ENCODE measurements around the gene PCK2. TPM values are rescaled to one million over a fixed set of nuclear protein-coding genes. Genes with fewer than 3 reads are reported as not detected.
A peak's percentile ranks its signal among the peaks of the same experiment; 100 is the strongest.

The PCK2 gene
- total RNA-seq, 2 donors from 2014 or later: 11.4 to 16.9 TPM

DNA sequence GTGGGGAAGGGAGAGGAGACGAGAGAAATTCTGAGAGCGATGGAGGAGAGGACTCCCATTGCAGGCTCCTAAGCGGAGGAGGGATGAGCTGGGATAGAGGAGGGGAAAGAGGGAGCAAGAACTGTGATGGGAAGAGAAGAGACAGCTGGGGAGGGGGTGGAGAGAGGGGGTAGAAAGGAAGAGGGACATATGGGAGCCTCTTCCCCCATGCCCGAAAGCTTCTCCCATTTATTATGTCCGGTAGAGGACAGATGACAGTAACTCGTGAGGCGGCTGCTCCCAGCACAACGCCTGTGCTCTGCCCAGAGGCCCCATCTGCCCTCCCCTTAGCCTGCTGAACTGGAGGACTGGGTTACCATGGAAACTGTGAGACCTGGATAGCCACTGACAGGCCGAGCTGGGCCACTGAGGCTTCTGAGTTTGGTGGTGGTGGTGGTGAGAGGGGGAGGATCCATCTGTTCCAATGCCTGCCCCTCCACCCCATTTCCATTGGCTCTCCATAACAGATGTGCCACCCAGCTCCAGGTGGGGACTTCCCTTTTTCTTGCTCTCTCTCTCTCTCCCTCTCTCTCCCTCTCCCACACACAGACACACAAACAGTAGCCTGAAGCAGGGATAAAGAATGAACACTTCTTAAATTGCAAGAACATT is 14.5 kb upstream of the PCK2 start:
- H3K4me1 ChIP-seq (ENCODE audit: control insufficient read depth in 1 of 2, low read depth in 2 of 2): peaks cover 0 to 16% of the 10 kb centered on the region in 2 donors
- H3K4me3 ChIP-seq: no peak overlapping the region
- H3K27me3 ChIP-seq (replicated peaks; ENCODE audit: insufficient read depth): no peaks in the 10 kb centered on the region
- no peak overlapping the region for H3K27ac ChIP-seq
- ATAC-seq (ENCODE audit: insufficient number of reproducible peaks, low FRiP score, low read depth): no peak
- TF ChIP-seq, protein P1, sequence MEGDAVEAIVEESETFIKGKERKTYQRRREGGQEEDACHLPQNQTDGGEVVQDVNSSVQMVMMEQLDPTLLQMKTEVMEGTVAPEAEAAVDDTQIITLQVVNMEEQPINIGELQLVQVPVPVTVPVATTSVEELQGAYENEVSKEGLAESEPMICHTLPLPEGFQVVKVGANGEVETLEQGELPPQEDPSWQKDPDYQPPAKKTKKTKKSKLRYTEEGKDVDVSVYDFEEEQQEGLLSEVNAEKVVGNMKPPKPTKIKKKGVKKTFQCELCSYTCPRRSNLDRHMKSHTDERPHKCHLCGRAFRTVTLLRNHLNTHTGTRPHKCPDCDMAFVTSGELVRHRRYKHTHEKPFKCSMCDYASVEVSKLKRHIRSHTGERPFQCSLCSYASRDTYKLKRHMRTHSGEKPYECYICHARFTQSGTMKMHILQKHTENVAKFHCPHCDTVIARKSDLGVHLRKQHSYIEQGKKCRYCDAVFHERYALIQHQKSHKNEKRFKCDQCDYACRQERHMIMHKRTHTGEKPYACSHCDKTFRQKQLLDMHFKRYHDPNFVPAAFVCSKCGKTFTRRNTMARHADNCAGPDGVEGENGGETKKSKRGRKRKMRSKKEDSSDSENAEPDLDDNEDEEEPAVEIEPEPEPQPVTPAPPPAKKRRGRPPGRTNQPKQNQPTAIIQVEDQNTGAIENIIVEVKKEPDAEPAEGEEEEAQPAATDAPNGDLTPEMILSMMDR (IDR thresholded peaks at IDR 0.05): no peak
- no peak for DNase-seq (ENCODE audit: low spot score)
- H3K9me3 ChIP-seq: no peaks in the 10 kb centered on the region
- no peaks in the 10 kb centered on the region for H3K36me3 ChIP-seq

DNA sequence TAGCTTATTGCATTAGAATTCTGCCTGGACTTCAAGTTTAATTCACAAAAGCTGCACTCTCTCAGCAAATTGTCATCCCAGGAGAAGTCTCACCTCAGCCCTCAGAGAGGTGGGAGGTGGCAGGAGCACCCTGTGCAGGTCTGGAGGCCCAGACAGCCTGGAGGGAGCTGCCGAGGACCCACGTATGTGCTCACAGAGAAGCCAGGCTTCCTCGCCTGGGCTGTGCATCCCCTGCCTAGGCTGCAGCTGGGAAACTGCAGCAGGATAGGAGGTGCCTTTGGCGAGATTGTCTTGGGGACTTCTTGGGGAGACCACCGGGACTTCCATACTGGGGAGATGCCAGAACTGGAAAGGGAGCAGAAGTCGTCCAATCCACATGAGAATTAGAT is 14.0 kb upstream of the PCK2 start:
- ATAC-seq (ENCODE audit: insufficient number of reproducible peaks, low FRiP score, low read depth) (no peak), DNase-seq (ENCODE audit: low spot score) (no peak)
- Histone ChIP-seq H3K36me3 (no peaks in the 10 kb centered on the region), H3K9me3 (no peaks in the 10 kb centered on the region), H3K27ac (no peak overlapping the region), H3K4me1 (ENCODE audit: control insufficient read depth in 1 of 2, low read depth in 2 of 2) (peaks cover 0 to 16% of the 10 kb centered on the region in 2 donors), H3K27me3 (replicated peaks; ENCODE audit: insufficient read depth) (no peaks in the 10 kb centered on the region), H3K4me3 (no peak overlapping the region)
- TF ChIP-seq, protein P1 (IDR thresholded peaks at IDR 0.05): no peak

DNA sequence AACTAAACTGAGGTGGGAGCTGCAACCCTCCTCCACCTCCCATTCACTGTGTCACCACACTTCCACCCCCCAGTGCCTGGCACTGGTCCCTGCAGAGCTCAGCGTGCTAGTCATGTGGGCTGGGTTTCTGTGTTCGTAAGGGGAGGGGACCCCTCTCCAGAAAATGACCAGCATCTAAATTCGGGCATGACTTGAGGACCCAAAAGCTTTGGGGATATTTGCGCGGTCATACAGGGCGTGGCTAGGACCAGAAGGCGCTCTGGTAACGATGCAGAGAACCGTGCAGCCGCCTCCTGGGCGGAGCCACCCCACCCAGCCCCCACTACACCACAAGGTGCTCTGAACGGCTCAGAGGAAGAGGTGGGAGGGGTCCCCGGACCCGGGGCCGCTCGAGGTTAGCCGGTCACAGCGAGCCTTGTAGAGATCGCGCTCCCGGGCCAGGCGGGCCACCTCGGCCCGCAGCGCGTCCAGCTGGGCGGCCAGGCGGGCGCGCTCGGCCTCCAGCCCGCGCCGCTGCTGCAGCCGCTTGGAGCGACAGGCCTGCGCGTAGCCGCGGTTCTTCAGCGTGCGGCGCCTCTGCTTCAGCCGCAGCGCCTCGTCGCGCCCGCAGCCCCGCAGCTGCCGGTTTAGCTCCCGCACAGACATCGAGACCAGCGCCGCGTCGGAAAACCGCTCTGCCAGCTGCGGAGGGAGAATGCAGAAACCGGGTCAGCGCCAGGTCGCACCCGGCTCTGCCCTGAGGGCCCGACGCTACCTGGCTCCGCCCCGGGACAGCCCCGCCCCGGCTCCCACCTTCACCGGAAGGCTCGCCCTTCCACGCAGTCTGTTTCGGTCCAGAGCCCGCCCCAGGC is 13.0 kb upstream of the PCK2 start:
- TF ChIP-seq, protein P1 (IDR thresholded peaks at IDR 0.05): no peak
- peaks cover 0 to 16% of the 10 kb centered on the region in 2 donors for H3K4me1 ChIP-seq (ENCODE audit: control insufficient read depth in 1 of 2, low read depth in 2 of 2)
- no peak for DNase-seq (ENCODE audit: low spot score)
- H3K4me3 ChIP-seq: peak overlapping the region; percentile 67
- ATAC-seq (ENCODE audit: insufficient number of reproducible peaks, low FRiP score, low read depth): no peak
- no peaks in the 10 kb centered on the region for H3K27me3 ChIP-seq (replicated peaks; ENCODE audit: insufficient read depth)
- no peak overlapping the region for H3K27ac ChIP-seq
- no peaks in the 10 kb centered on the region for H3K9me3 ChIP-seq
- no peaks in the 10 kb centered on the region for H3K36me3 ChIP-seq

DNA sequence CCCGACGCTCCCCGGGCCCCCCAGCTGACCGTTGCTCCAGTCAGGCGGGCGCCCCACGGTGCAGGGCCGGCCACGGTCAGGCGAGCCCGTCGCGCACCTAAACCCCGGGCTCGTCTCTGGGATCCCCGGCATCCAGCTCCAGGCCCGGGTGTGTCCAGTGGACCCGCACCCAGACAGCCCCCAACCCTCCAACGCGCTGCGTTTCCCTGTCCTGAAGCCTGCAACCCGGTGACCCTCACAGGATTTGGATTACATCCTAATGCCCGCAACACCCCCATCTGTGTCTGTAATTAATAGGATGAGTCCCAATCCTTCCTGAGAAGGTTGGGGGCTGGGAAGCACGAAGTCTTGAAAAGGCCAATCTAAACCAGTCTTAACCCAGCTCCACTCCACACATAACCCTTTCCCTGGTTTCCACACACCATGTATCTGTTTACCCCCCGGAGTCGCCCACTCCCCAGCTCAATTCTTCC is 12.3 kb upstream of the PCK2 start:
- peaks cover 0 to 16% of the 10 kb centered on the region in 2 donors for H3K4me1 ChIP-seq (ENCODE audit: control insufficient read depth in 1 of 2, low read depth in 2 of 2)
- ATAC-seq (ENCODE audit: insufficient number of reproducible peaks, low FRiP score, low read depth) (no peak), DNase-seq (ENCODE audit: low spot score) (no peak)
- H3K27ac ChIP-seq: no peak overlapping the region
- H3K9me3 ChIP-seq: no peaks in the 10 kb centered on the region
- TF ChIP-seq, protein P1 (IDR thresholded peaks at IDR 0.05): no peak
- no peaks in the 10 kb centered on the region for H3K36me3 ChIP-seq
- peak overlapping the region; percentile 67 for H3K4me3 ChIP-seq
- H3K27me3 ChIP-seq (replicated peaks; ENCODE audit: insufficient read depth): no peaks in the 10 kb centered on the region

DNA sequence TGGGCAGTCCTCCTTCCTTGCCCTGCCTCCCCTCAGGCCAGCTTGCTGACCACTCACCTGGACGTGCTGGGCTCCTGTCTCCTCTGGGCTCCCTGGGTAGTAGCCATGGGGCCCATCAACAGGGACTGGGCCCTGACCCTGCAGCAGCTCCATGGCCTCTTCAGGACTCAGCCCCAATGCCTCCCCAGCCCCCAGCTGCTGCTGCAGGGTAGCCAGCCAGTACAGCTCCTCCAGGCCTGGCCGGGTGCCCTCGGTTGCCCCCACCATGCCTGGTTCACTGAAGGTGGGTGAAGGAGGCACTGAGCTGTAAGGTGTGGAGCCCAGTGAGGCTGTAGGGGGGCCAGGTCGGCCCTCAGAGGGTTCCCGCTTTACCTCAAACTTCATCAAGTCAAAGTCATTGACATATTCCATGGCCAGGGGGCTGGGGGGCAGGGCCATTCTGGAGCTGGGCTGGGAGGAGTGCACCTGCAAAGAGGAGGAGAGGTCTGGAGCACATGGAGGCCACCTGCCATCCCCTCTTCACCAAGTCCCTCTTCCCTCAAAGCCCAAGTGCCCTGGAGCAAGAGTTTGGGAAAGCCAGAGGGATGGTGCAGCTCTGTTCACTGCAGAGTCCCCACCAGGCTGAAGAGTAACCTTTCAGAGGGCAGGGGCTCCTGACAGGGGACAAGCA is 11.6 kb upstream of the PCK2 start:
- H3K4me3 ChIP-seq: no peak overlapping the region
- H3K9me3 ChIP-seq: no peaks in the 10 kb centered on the region
- ATAC-seq (ENCODE audit: insufficient number of reproducible peaks, low FRiP score, low read depth): no peak
- H3K27ac ChIP-seq: no peak overlapping the region
- no peak for DNase-seq (ENCODE audit: low spot score)
- H3K36me3 ChIP-seq: no peaks in the 10 kb centered on the region
- H3K27me3 ChIP-seq (replicated peaks; ENCODE audit: insufficient read depth): no peaks in the 10 kb centered on the region
- H3K4me1 ChIP-seq (ENCODE audit: control insufficient read depth in 1 of 2, low read depth in 2 of 2): peaks cover 0 to 16% of the 10 kb centered on the region in 2 donors
- TF ChIP-seq, protein P1 (IDR thresholded peaks at IDR 0.05): no peak
